ENCODE results near the gene ZDHHC21.

DNA sequence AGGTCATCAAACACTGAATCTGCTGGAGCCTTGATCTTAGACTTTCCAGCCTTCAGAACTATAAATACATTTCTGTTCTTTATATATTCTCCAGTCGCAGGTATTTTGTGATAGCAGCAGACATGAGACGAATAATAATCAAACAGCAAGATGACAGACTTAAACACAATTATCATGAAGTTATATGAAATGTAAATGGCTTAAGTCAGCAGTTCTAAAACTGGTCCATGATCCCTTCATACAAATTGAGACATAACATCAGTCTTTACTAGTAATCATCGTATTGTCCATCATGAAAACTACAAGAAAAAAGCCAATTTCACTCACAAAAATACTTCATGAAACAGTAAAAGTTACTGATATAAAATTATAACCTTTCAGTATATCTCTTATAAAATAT, 101.8 kb downstream of the ZDHHC21 start:
- TF ChIP-seq POLR2A (IDR thresholded peaks at IDR 0.05): no peak
- TF ChIP-seq, protein P1, sequence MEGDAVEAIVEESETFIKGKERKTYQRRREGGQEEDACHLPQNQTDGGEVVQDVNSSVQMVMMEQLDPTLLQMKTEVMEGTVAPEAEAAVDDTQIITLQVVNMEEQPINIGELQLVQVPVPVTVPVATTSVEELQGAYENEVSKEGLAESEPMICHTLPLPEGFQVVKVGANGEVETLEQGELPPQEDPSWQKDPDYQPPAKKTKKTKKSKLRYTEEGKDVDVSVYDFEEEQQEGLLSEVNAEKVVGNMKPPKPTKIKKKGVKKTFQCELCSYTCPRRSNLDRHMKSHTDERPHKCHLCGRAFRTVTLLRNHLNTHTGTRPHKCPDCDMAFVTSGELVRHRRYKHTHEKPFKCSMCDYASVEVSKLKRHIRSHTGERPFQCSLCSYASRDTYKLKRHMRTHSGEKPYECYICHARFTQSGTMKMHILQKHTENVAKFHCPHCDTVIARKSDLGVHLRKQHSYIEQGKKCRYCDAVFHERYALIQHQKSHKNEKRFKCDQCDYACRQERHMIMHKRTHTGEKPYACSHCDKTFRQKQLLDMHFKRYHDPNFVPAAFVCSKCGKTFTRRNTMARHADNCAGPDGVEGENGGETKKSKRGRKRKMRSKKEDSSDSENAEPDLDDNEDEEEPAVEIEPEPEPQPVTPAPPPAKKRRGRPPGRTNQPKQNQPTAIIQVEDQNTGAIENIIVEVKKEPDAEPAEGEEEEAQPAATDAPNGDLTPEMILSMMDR (IDR thresholded peaks at IDR 0.05): no peak
